Psoas muscle (tissue), 8 donors: ENCODE data around the gene QRFP. TPM values are rescaled to one million over a fixed set of nuclear protein-coding genes. Genes with fewer than 3 reads are reported as not detected.
A peak's percentile ranks its signal among the peaks of the same experiment; 100 is the strongest.

ENCODE experiments used
- ATAC-seq, 4 donors: fragments of 200-7000 bp; cut with Tn5 transposase; one replicate each; pipeline ENCODE4 v1.9.1; 2020; ENCODE audit warnings: moderate library complexity in 3 of 4, mild to moderate bottlenecking in 2 of 4
- DNase-seq, 2 donors: peaks; one replicate each; pipeline ENCODE4 v3.0.0-alpha.2; 2020
- H3K27ac ChIP-seq: fragments of 200-600 bp; one replicate; pipeline ENCODE4 v1.8.0; 2022
- H3K27me3 ChIP-seq, 3 donors: fragments of 200-600 bp in 1 of 3; one replicate each; pipeline versions ENCODE4 v1.6.1 to v1.8.0; 2013 to 2022; ENCODE audit warnings: low read length in 2 of 3, mild to moderate bottlenecking in 2 of 3, moderate library complexity in 1 of 3; ENCODE audit not compliant: insufficient read depth in 3 of 3
- H3K36me3 ChIP-seq, 2 donors: fragments of 200-600 bp in 1 of 2; one replicate each; pipeline versions ENCODE4 v1.6.1 to v1.8.0; 2013 to 2022; ENCODE audit warnings: low read depth in 1 of 2, mild to moderate bottlenecking in 1 of 2, moderate library complexity in 1 of 2; ENCODE audit not compliant: insufficient read depth in 1 of 2
- H3K4me1 ChIP-seq: fragments of 200-600 bp; one replicate; pipeline ENCODE4 v1.8.0; 2022
- H3K4me3 ChIP-seq: fragments of 200-600 bp; one replicate; pipeline ENCODE4 v1.8.0; 2022; ENCODE audit warnings: mild to moderate bottlenecking
- H3K9me3 ChIP-seq: fragments of 200-600 bp; one replicate; pipeline ENCODE4 v1.8.0; 2022
- CTCF ChIP-seq: fragments of 200-600 bp; IDR thresholded peaks from one replicate; pipeline ENCODE4 v1.8.0; 2022; ENCODE audit warnings: antibody characterized with exemption
- WGBS, 3 donors: extraction: QIAGEN DNeasy Blood & Tissue Kit; methylation state at CpG; one replicate each; pipeline versions ENCODE4 v1.1.6 to v1.1.7; 2013; 5-methylcytosine and 5-hydroxymethylcytosine counted together
- intact Hi-C, 2 donors: fragments of 100-400 bp; cut with DNase I; formaldehyde crosslinking; loops; one replicate each; pipeline versions ENCODE4 v1.11.0 to v1.14.2; 2022
- polyA plus RNA-seq, 3 donors: library from polyadenylated mRNA; stranded (reverse); fragments of 200-250 nt; gene quantifications; one replicate each; pipeline ENCODE4 v1.2.3, GENCODE V29; 2013
- total RNA-seq, 4 donors: library from RNA; stranded (reverse); fragmentation: NEBNext Ultra II Directional in 2 of 4; extraction: Animal tissue kit (Norgen Biotek cat#: 25700) in 2 of 4; gene quantifications; one replicate each; pipeline versions ENCODE4 v1.2.1 to v1.2.4, GENCODE V29; 2021 to 2023
- donor health status: healthy with polysubstance abuse.
- donor health status: DM: no; HTN: no; CAD: no; lungs with moderate emphysema.
- donor health status: Bipolar disorder and iron deficiency.
- donor health status: healthy.
- donor health status: DM: yes; HTN: yes; CAD: no.
- donor health status: DM: no; HTN: no; CAD: no.
- donor health status: DM: no; HTN: no; CAD: no.
- donor health status: DM: yes; HTN: yes; CAD: no.

Gene QRFP
- total and polyA plus RNA-seq, 7 donors: 0.01 to 0.03 TPM; not detected in 5

GRCh38 chr9:130892477-130893304 lies 3.9 kb downstream of the QRFP start:
- intact Hi-C loops: no loop called here
- no peak overlapping the region for H3K4me3 ChIP-seq
- no peaks in the 10 kb centered on the region for H3K9me3 ChIP-seq
- peak in 1 of 4 donors; percentile 6 for ATAC-seq
- no peak overlapping the region for H3K27ac ChIP-seq
- no peak for TF ChIP-seq CTCF
- no peak for DNase-seq
- 78 to 80% (median 79%) methylated on average over 24 of the region's 24 CpGs for WGBS, 3 donors
- peaks cover 5 to 49% of the 10 kb centered on the region in 2 donors for H3K36me3 ChIP-seq
- H3K4me1 ChIP-seq: no peaks in the 10 kb centered on the region
- peaks cover 0 to 1% (median under 1%) of the 10 kb centered on the region in 3 donors for H3K27me3 ChIP-seq

- Histone ChIP-seq H3K36me3 (peaks cover 5 to 57% of the 10 kb centered on the region in 2 donors), H3K4me1 (no peaks in the 10 kb centered on the region), H3K27ac (no peak overlapping the region), H3K4me3 (no peak overlapping the region), H3K27me3 (no peaks in the 10 kb centered on the region), H3K9me3 (no peaks in the 10 kb centered on the region)
- ATAC-seq (no peak), DNase-seq (peak in 1 of 2 donors; percentile 28)
- 78 to 81% (median 80%) methylated on average over 18 of the region's 18 CpGs for WGBS, 3 donors
- intact Hi-C loops: no loop called here
- TF ChIP-seq CTCF: no peak
These were observed 4.7 kb downstream of the QRFP start for GRCh38 chr9:130891688-130892476.

- Histone ChIP-seq H3K9me3 (no peaks in the 10 kb centered on the region), H3K36me3 (peaks cover 5 to 65% of the 10 kb centered on the region in 2 donors), H3K27me3 (no peaks in the 10 kb centered on the region), H3K4me1 (no peaks in the 10 kb centered on the region), H3K4me3 (no peak overlapping the region), H3K27ac (no peak overlapping the region)
- intact Hi-C loops: no loop called here
- DNase-seq: no peak
- ATAC-seq: no peak
- WGBS, 3 donors: 85 to 90% (median 86%) methylated on average over 20 of the region's 20 CpGs
- TF ChIP-seq CTCF: no peak
These were observed 5.5 kb downstream of the QRFP start for GRCh38 chr9:130890870-130891687.

- H3K27ac ChIP-seq: no peak overlapping the region
- DNase-seq: no peak
These were observed 6.5 kb downstream of the QRFP start for GRCh38 chr9:130890124-130890523.

More at GRCh38 chr9:130890124-130890523, 6.5 kb downstream of the QRFP start:
- no peak for TF ChIP-seq CTCF
- intact Hi-C loops: no loop called here
- Histone ChIP-seq H3K36me3 (peaks cover 5 to 74% of the 10 kb centered on the region in 2 donors), H3K4me3 (no peak overlapping the region), H3K27me3 (no peaks in the 10 kb centered on the region), H3K9me3 (no peaks in the 10 kb centered on the region), H3K4me1 (no peaks in the 10 kb centered on the region)
- ATAC-seq: no peak
- 82 to 91% (median 83%) methylated on average over 9 of the region's 9 CpGs for WGBS, 3 donors
